IMR-90 (cell line): Measurements from ENCODE around the gene CHN2.

Experiments
- BHLHE40 ChIP-seq: fragments of 150-350 bp; IDR thresholded peaks from 2 replicates; pipeline ENCODE4 v1.6.1; 2016; ENCODE audit warnings: mild to moderate bottlenecking, low read depth, low read length
- CEBPB ChIP-seq: IDR thresholded peaks from 2 replicates; pipeline ENCODE4 v1.6.1; 2012; ENCODE audit warnings: low read depth, low read length, improper control_type of control experiment
- CTCF ChIP-seq: conservative IDR thresholded peaks from 2 replicates; pipeline ENCODE4 v1.5.1; 2012; ENCODE audit warnings: mild to moderate bottlenecking, low read depth, low read length, improper control_type of control experiment
- MAFK ChIP-seq: IDR thresholded peaks from 2 replicates; pipeline ENCODE4 v1.6.1; 2012; ENCODE audit warnings: low read depth, low read length, improper control_type of control experiment
- POLR2A ChIP-seq: IDR thresholded peaks from 2 replicates; pipeline ENCODE4 v1.6.1; 2012; ENCODE audit warnings: mild to moderate bottlenecking, low read depth, low read length
- RAD21 ChIP-seq: IDR thresholded peaks from 2 replicates; pipeline ENCODE4 v1.6.1; 2012; ENCODE audit warnings: low read length, improper control_type of control experiment

- no peak for TF ChIP-seq POLR2A
- no peak for TF ChIP-seq MAFK
- TF ChIP-seq CTCF, result no peak
- no peak for TF ChIP-seq BHLHE40
- no peak for TF ChIP-seq CEBPB
- TF ChIP-seq RAD21, result no peak
Measured at GRCh38 chr7:29255199-29255878, 60.8 kb downstream of the CHN2 start.
